Cardiac fibroblast (primary cell): ENCODE results near the gene TSKS.

ENCODE experiments used
- DNase-seq, 2 donors: peaks; one replicate each; pipeline versions ENCODE4 v3.0.0 to v3.0.0-alpha.2; 2010; ENCODE audit warnings: low read depth in 2 of 2
- H3K4me3 ChIP-seq, 2 donors: replicated peaks in 1 of 2; 1 replicate in 1 of 2; 2 replicates in 1 of 2; pipeline ENCODE4 v1.5.1; 2011; ENCODE audit warnings: low read depth in 2 of 2, low read length in 2 of 2, mild to moderate bottlenecking in 2 of 2, moderate library complexity in 1 of 2
- CTCF ChIP-seq: IDR thresholded peaks from one replicate; pipeline ENCODE4 v1.5.1; 2011; ENCODE audit warnings: low read depth, mild to moderate bottlenecking, low read length, inconsistent platforms

TSKS gene

GRCh38 chr19:49776371-49776764, 13.3 kb upstream of the TSKS start:
- no peak for TF ChIP-seq CTCF
- no peak overlapping the region for H3K4me3 ChIP-seq
- DNase-seq, result no peak

GRCh38 chr19:49775742-49776370, 12.8 kb upstream of the TSKS start:
- H3K4me3 ChIP-seq, result no peak overlapping the region
- no peak for TF ChIP-seq CTCF

GRCh38 chr19:49774969-49775368, 11.9 kb upstream of the TSKS start:
- H3K4me3 ChIP-seq, result no peak overlapping the region
- no peak for TF ChIP-seq CTCF
- DNase-seq, result no peak

More at GRCh38 chr19:49775742-49776370, 12.8 kb upstream of the TSKS start:
- no peak for DNase-seq

GRCh38 chr19:49773663-49774350, 10.7 kb upstream of the TSKS start:
- no peak for TF ChIP-seq CTCF
- H3K4me3 ChIP-seq, result no peak overlapping the region
- no peak for DNase-seq

GRCh38 chr19:49772850-49773432, 9.8 kb upstream of the TSKS start:
- no peak for DNase-seq
- H3K4me3 ChIP-seq, result no peak overlapping the region
- TF ChIP-seq CTCF, result no peak

GRCh38 chr19:49771674-49772139, 8.6 kb upstream of the TSKS start:
- DNase-seq, result no peak
- no peak for TF ChIP-seq CTCF
- H3K4me3 ChIP-seq, result no peak overlapping the region
